ENCODE results near the gene GTPBP10.
"Not testable (repeated sequence)": the region's sequence is repeated elsewhere in the genome, so short reads cannot be mapped to it uniquely, and the experiment has no call there.

GTPBP10 gene

GRCh38 chr7:90346336-90347125 is at the start of gene GTPBP10:
Gene GTPBP10 (plus strand): TSS chr7:90346716. CDS start chr7:90346742, 26 bp downstream.
- peak; percentile 83 to 86 for DNase-seq (ENCODE audit: low read depth in 2 of 2)

GRCh38 chr7:90298145-90299038 is 48.1 kb upstream of the GTPBP10 start:
- peak; percentile 44 to 49 for DNase-seq (ENCODE audit: low read depth in 2 of 2)

- no peak for DNase-seq (ENCODE audit: low read depth in 2 of 2)
Observed at GRCh38 chr7:90303241-90303640, 43.3 kb upstream of the GTPBP10 start.

- no peak for DNase-seq (ENCODE audit: low read depth in 2 of 2)
Observed at GRCh38 chr7:90309872-90310271, 36.6 kb upstream of the GTPBP10 start.

GRCh38 chr7:90311175-90311574 is 35.3 kb upstream of the GTPBP10 start:
- DNase-seq (ENCODE audit: low read depth in 2 of 2): no peak

- no peak for DNase-seq (ENCODE audit: low read depth in 2 of 2)
Observed at GRCh38 chr7:90312745-90313144, 33.8 kb upstream of the GTPBP10 start.

- no peak for DNase-seq (ENCODE audit: low read depth in 2 of 2)
Observed at GRCh38 chr7:90313907-90314306, 32.6 kb upstream of the GTPBP10 start.

- no peak for DNase-seq (ENCODE audit: low read depth in 2 of 2)
Observed at GRCh38 chr7:90320014-90320413, 26.5 kb upstream of the GTPBP10 start.

- no peak for DNase-seq (ENCODE audit: low read depth in 2 of 2)
Observed at GRCh38 chr7:90320418-90320800, 26.1 kb upstream of the GTPBP10 start.

GRCh38 chr7:90320801-90321494 is 25.6 kb upstream of the GTPBP10 start, which contains the start of gene FAM237B:
Gene FAM237B (minus strand): TSS chr7:90321304. CDS start chr7:90319748, 1,556 bp downstream.
- no peak for DNase-seq (ENCODE audit: low read depth in 2 of 2)

GRCh38 chr7:90322837-90323236 is 23.7 kb upstream of the GTPBP10 start:
- no peak for DNase-seq (ENCODE audit: low read depth in 2 of 2)

GRCh38 chr7:90326500-90326899 is 20.0 kb upstream of the GTPBP10 start:
- no peak for DNase-seq (ENCODE audit: low read depth in 2 of 2)

- DNase-seq (ENCODE audit: low read depth in 2 of 2): no peak
Observed at GRCh38 chr7:90334193-90334843, 12.2 kb upstream of the GTPBP10 start.

GRCh38 chr7:90334926-90335325 is 11.6 kb upstream of the GTPBP10 start:
- not testable (repeated sequence) for DNase-seq (ENCODE audit: low read depth in 2 of 2)

GRCh38 chr7:90337106-90337505 is 9.4 kb upstream of the GTPBP10 start:
- no peak for DNase-seq (ENCODE audit: low read depth in 2 of 2)

GRCh38 chr7:90345016-90345415 is 1.5 kb upstream of the GTPBP10 start:
- no peak for DNase-seq (ENCODE audit: low read depth in 2 of 2)

- DNase-seq (ENCODE audit: low read depth in 2 of 2): peak; percentile 1 to 11
Observed at GRCh38 chr7:90345595-90346335, 751 bp upstream of the GTPBP10 start.

- no peak for DNase-seq (ENCODE audit: low read depth in 2 of 2)
Observed at GRCh38 chr7:90347759-90348158, 1.2 kb downstream of the GTPBP10 start.

GRCh38 chr7:90349305-90349704 is 2.8 kb downstream of the GTPBP10 start:
- DNase-seq (ENCODE audit: low read depth in 2 of 2): no peak

GRCh38 chr7:90350032-90350431 is 3.5 kb downstream of the GTPBP10 start:
- DNase-seq (ENCODE audit: low read depth in 2 of 2): not testable (repeated sequence)

- no peak for DNase-seq (ENCODE audit: low read depth in 2 of 2)
Observed at GRCh38 chr7:90351987-90352386, 5.5 kb downstream of the GTPBP10 start.
